HEK293 (cell line): ENCODE data around the gene ABCA5.

Experiments used
- CTCF ChIA-PET: fragments of 350-600 bp; formaldehyde crosslinking; extraction: SDS; loops from one replicate; lab custom pipeline; 2021; ENCODE audit warnings: antibody characterized with exemption; lab: Yijun Ruan, JAX
- POLR2A ChIA-PET: fragments of 300-600 bp; formaldehyde crosslinking; extraction: SDS; loops from one replicate; lab custom pipeline; 2020; ENCODE audit warnings: antibody characterized with exemption, inconsistent platforms; lab: Yijun Ruan, JAX
- H3K27ac ChIP-seq: fragments of 200-500 bp; sonication (Bioruptor generic); 2 replicates; pipeline ENCODE4 v1.5.1; 2014; ENCODE audit warnings: low read depth, low read length, control low read depth, inconsistent platforms; ENCODE audit errors: extremely low read depth
- H3K36me3 ChIP-seq, 2 experiments: fragments of 200-500 bp in 1 of 2; sonication (Bioruptor generic) in 1 of 2; 1 replicate in 1 of 2; 2 replicates in 1 of 2; pipeline ENCODE4 v1.5.1; 2014 to 2017; ENCODE audit warnings: inconsistent platforms in 2 of 2, low read length in 2 of 2; ENCODE audit not compliant: control insufficient read depth in 2 of 2, insufficient read depth in 1 of 2
- H3K4me1 ChIP-seq: fragments of 200-500 bp; sonication (Bioruptor generic); 2 replicates; pipeline ENCODE4 v1.5.1; 2014; ENCODE audit warnings: mild to moderate bottlenecking, low read length, inconsistent platforms; ENCODE audit not compliant: control insufficient read depth, insufficient read depth
- H3K4me3 ChIP-seq: 2 replicates; pipeline ENCODE4 v1.5.1; 2011; ENCODE audit warnings: low read depth, mild to moderate bottlenecking, control low read depth, low read length, moderate library complexity
- H3K9me3 ChIP-seq: fragments of 200-500 bp; sonication (Bioruptor generic); 2 replicates; pipeline ENCODE4 v1.5.1; 2014; ENCODE audit warnings: low read depth, low read length, inconsistent platforms; ENCODE audit not compliant: control insufficient read depth, insufficient read depth
- FEZF1 ChIP-seq: fragments of 450-650 bp; formaldehyde crosslinking; IDR thresholded peaks from 2 replicates; pipeline ENCODE4 v1.5.1; 2016; ENCODE audit warnings: missing biosample characterization, missing genetic modification characterization
- KLF17 ChIP-seq: fragments of 450-650 bp; formaldehyde crosslinking; IDR thresholded peaks from 2 replicates; pipeline ENCODE4 v1.5.1; 2016; ENCODE audit warnings: missing biosample characterization, missing genetic modification characterization
- KLF7 ChIP-seq: fragments of 450-650 bp; formaldehyde crosslinking; IDR thresholded peaks from 2 replicates; pipeline ENCODE4 v1.5.1; 2016; ENCODE audit warnings: missing biosample characterization, missing genetic modification characterization, borderline replicate concordance
- MEIS1 ChIP-seq: sonication (generic); formaldehyde crosslinking; IDR thresholded peaks from 2 replicates; pipeline ENCODE4 v1.8.1; 2022; ENCODE audit warnings: missing genetic modification reagents, mild to moderate bottlenecking, borderline replicate concordance
- PATZ1 ChIP-seq: fragments of 450-650 bp; formaldehyde crosslinking; IDR thresholded peaks from 2 replicates; pipeline ENCODE4 v1.5.1; 2016; ENCODE audit warnings: missing biosample characterization, missing genetic modification characterization
- ZBTB48 ChIP-seq: fragments of 450-650 bp; formaldehyde crosslinking; IDR thresholded peaks from 2 replicates; pipeline ENCODE4 v1.5.1; 2016; ENCODE audit warnings: missing biosample characterization, missing genetic modification characterization
- ZFP37 ChIP-seq: fragments of 450-650 bp; formaldehyde crosslinking; IDR thresholded peaks from 2 replicates; pipeline ENCODE4 v1.5.1; 2016; ENCODE audit warnings: missing biosample characterization, missing genetic modification characterization
- ZFP41 ChIP-seq: fragments of 450-650 bp; formaldehyde crosslinking; IDR thresholded peaks from 2 replicates; pipeline ENCODE4 v1.5.1; 2016; ENCODE audit warnings: missing biosample characterization, missing genetic modification characterization, borderline replicate concordance
- ZNF132 ChIP-seq: fragments of 450-650 bp; formaldehyde crosslinking; IDR thresholded peaks from 2 replicates; pipeline ENCODE4 v1.5.1; 2017; ENCODE audit warnings: missing biosample characterization, missing genetic modification characterization, borderline replicate concordance
- ZNF184 ChIP-seq: fragments of 450-650 bp; IDR thresholded peaks from 2 replicates; pipeline ENCODE4 v1.5.1; 2018; ENCODE audit warnings: missing biosample characterization, mild to moderate bottlenecking, missing genetic modification characterization
- ZNF26 ChIP-seq: fragments of 450-650 bp; formaldehyde crosslinking; IDR thresholded peaks from 2 replicates; pipeline ENCODE4 v1.5.1; 2016; ENCODE audit warnings: missing biosample characterization, missing genetic modification characterization
- ZNF433 ChIP-seq: fragments of 450-650 bp; formaldehyde crosslinking; IDR thresholded peaks from 2 replicates; pipeline ENCODE4 v1.5.1; 2016; ENCODE audit warnings: missing biosample characterization, missing genetic modification characterization, low read depth
- ZSCAN16 ChIP-seq: fragments of 450-650 bp; formaldehyde crosslinking; IDR thresholded peaks from 2 replicates; pipeline ENCODE4 v1.5.1; 2016; ENCODE audit warnings: missing biosample characterization, missing genetic modification characterization
- TF ChIP-seq, protein P1 (sequence below): fragments of 450-650 bp; formaldehyde crosslinking; IDR thresholded peaks from 2 replicates; pipeline ENCODE4 v1.5.1; 2016; ENCODE audit warnings: missing biosample characterization, missing genetic modification characterization
- TF ChIP-seq, protein P2 (sequence below): fragments of 450-650 bp; formaldehyde crosslinking; IDR thresholded peaks from 2 replicates; pipeline ENCODE4 v1.5.1; 2016; ENCODE audit warnings: missing biosample characterization, missing genetic modification characterization
- TF ChIP-seq, protein P3 (sequence below): IDR thresholded peaks from 2 replicates; pipeline ENCODE4 v1.6.1; 2011; ENCODE audit warnings: mild to moderate bottlenecking, low read depth, low read length, borderline replicate concordance
- TF ChIP-seq, protein P4 (sequence below): fragments of 450-650 bp; formaldehyde crosslinking; IDR thresholded peaks from 2 replicates; pipeline ENCODE4 v1.5.1; 2016; ENCODE audit warnings: missing biosample characterization, missing genetic modification characterization

ABCA5 gene

GRCh38 chr17:69286257-69286656, 40.7 kb downstream of the ABCA5 start:
- ChIA-PET CTCF (interaction anchor here (0.6 to 1.4 kb wide), 3 partner anchors 23 to 298 kb away, joined by 3 to 4 read pairs (median 3); no protein-coding TSS in a partner anchor), POLR2A (no interaction called here)
- Histone ChIP-seq H3K36me3 (peaks cover 32 to 41% of the 10 kb centered on the region in 2 experiments), H3K27ac (no peak overlapping the region), H3K4me3 (no peak overlapping the region), H3K4me1 (no peaks in the 10 kb centered on the region), H3K9me3 (no peaks in the 10 kb centered on the region)
- TF ChIP-seq MEIS1 (CRISPR knock-in tag) (no peak), FEZF1 (tag by site-specific recombination) (no peak), ZNF132 (no peak)
- TF ChIP-seq, protein P1, sequence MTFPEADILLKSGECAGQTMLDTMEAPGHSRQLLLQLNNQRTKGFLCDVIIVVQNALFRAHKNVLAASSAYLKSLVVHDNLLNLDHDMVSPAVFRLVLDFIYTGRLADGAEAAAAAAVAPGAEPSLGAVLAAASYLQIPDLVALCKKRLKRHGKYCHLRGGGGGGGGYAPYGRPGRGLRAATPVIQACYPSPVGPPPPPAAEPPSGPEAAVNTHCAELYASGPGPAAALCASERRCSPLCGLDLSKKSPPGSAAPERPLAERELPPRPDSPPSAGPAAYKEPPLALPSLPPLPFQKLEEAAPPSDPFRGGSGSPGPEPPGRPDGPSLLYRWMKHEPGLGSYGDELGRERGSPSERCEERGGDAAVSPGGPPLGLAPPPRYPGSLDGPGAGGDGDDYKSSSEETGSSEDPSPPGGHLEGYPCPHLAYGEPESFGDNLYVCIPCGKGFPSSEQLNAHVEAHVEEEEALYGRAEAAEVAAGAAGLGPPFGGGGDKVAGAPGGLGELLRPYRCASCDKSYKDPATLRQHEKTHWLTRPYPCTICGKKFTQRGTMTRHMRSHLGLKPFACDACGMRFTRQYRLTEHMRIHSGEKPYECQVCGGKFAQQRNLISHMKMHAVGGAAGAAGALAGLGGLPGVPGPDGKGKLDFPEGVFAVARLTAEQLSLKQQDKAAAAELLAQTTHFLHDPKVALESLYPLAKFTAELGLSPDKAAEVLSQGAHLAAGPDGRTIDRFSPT (tag by site-specific recombination) = no peak
- TF ChIP-seq, protein P2, sequence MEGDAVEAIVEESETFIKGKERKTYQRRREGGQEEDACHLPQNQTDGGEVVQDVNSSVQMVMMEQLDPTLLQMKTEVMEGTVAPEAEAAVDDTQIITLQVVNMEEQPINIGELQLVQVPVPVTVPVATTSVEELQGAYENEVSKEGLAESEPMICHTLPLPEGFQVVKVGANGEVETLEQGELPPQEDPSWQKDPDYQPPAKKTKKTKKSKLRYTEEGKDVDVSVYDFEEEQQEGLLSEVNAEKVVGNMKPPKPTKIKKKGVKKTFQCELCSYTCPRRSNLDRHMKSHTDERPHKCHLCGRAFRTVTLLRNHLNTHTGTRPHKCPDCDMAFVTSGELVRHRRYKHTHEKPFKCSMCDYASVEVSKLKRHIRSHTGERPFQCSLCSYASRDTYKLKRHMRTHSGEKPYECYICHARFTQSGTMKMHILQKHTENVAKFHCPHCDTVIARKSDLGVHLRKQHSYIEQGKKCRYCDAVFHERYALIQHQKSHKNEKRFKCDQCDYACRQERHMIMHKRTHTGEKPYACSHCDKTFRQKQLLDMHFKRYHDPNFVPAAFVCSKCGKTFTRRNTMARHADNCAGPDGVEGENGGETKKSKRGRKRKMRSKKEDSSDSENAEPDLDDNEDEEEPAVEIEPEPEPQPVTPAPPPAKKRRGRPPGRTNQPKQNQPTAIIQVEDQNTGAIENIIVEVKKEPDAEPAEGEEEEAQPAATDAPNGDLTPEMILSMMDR (tag by site-specific recombination) = no peak

- Histone ChIP-seq H3K4me3 (no peak overlapping the region), H3K36me3 (peaks cover 25 to 41% of the 10 kb centered on the region in 2 experiments), H3K4me1 (no peaks in the 10 kb centered on the region), H3K27ac (no peak overlapping the region), H3K9me3 (no peaks in the 10 kb centered on the region)
- TF ChIP-seq, protein P3, sequence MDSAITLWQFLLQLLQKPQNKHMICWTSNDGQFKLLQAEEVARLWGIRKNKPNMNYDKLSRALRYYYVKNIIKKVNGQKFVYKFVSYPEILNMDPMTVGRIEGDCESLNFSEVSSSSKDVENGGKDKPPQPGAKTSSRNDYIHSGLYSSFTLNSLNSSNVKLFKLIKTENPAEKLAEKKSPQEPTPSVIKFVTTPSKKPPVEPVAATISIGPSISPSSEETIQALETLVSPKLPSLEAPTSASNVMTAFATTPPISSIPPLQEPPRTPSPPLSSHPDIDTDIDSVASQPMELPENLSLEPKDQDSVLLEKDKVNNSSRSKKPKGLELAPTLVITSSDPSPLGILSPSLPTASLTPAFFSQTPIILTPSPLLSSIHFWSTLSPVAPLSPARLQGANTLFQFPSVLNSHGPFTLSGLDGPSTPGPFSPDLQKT = no peak
- TF ChIP-seq ZFP41 = no peak
- no peak for TF ChIP-seq ZNF433 (tag by site-specific recombination)
- TF ChIP-seq KLF7 (tag by site-specific recombination) = no peak
- TF ChIP-seq, protein P4, sequence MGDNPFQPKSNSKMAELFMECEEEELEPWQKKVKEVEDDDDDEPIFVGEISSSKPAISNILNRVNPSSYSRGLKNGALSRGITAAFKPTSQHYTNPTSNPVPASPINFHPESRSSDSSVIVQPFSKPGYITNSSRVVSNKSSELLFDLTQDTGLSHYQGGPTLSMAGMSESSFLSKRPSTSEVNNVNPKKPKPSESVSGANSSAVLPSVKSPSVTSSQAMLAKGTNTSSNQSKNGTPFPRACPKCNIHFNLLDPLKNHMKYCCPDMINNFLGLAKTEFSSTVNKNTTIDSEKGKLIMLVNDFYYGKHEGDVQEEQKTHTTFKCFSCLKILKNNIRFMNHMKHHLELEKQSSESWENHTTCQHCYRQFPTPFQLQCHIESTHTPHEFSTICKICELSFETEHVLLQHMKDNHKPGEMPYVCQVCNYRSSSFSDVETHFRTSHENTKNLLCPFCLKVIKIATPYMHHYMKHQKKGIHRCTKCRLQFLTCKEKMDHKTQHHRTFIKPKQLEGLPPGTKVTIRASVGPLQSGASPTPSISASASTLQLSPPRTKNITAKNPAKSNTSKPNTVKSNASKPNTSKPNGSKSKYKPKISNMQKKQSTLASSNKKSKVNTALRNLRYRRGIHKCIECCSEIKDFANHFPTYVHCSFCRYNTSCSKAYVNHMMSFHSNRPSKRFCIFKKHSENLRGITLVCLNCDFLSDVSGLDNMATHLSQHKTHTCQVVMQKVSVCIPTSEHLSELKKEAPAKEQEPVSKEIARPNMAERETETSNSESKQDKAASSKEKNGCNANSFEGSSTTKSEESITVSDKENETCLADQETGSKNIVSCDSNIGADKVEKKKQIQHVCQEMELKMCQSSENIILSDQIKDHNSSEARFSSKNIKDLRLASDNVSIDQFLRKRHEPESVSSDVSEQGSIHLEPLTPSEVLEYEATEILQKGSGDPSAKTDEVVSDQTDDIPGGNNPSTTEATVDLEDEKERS = no peak
- no peak for TF ChIP-seq ZNF26 (tag by site-specific recombination)
- no peak for TF ChIP-seq ZFP37 (tag by site-specific recombination)
- no peak for TF ChIP-seq ZNF184 (tag by site-specific recombination)
- no peak for TF ChIP-seq PATZ1
- TF ChIP-seq ZBTB48 (tag by site-specific recombination) = no peak
- TF ChIP-seq ZSCAN16 = no peak
- no peak for TF ChIP-seq KLF17 (tag by site-specific recombination)
- ChIA-PET CTCF (no interaction called here), POLR2A (no interaction called here)
These were observed 42.3 kb downstream of the ABCA5 start for GRCh38 chr17:69284646-69285045.
